SK-N-SH (cell line): ENCODE data around the gene WNT1. TPM values are rescaled to one million over a fixed set of nuclear protein-coding genes. Genes with fewer than 3 reads are reported as not detected.
A peak's percentile ranks its signal among the peaks of the same experiment; 100 is the strongest.

Source experiments
- CTCF ChIA-PET: fragments of 300-600, 350-600 bp; formaldehyde crosslinking; extraction: SDS; loops from one replicate; lab custom pipeline; 2021; lab: Yijun Ruan, JAX
- POLR2A ChIA-PET: fragments of 350-600 bp; sonication (Branson Sonifier 250); formaldehyde crosslinking; extraction: SDS; loops from one replicate; lab custom pipeline; 2020; ENCODE audit warnings: antibody characterized with exemption, inconsistent platforms; lab: Yijun Ruan, JAX
- DNase-seq: peaks from one replicate; pipeline ENCODE4 v3.0.0; 2012
- H2AFZ ChIP-seq: fragments of 200-600 bp; sonication (generic); 2 replicates; pipeline ENCODE4 v1.8.1; 2016; ENCODE audit warnings: antibody characterized with exemption, mild to moderate bottlenecking, low read depth
- H3F3A ChIP-seq: fragments of 200-600 bp; sonication (generic); replicated peaks from 2 replicates; pipeline ENCODE3; 2016; ENCODE audit warnings: antibody characterized with exemption, mild to moderate bottlenecking; ENCODE audit not compliant: insufficient read depth
- H3K27ac ChIP-seq, 2 experiments: fragments of 200-500 bp in 1 of 2; fragments of 200-600 bp in 1 of 2; sonication (Bioruptor generic) in 1 of 2; sonication (generic), shearing (Covaris generic) in 1 of 2; 2 replicates each; pipeline versions ENCODE4 v1.5.1 to v1.6.1; 2014 to 2016; ENCODE audit warnings: low read depth in 2 of 2, inconsistent platforms in 1 of 2, low read length in 1 of 2, mild to moderate bottlenecking in 1 of 2, mixed read lengths in 1 of 2
- H3K27me3 ChIP-seq: fragments of 200-600 bp; sonication (generic), shearing (Covaris generic); 2 replicates; pipeline ENCODE4 v1.6.1; 2016; ENCODE audit warnings: mixed run types; ENCODE audit not compliant: insufficient read depth
- H3K36me3 ChIP-seq, 2 experiments: fragments of 200-500 bp in 1 of 2; fragments of 200-600 bp in 1 of 2; sonication (Bioruptor generic) in 1 of 2; sonication (generic) in 1 of 2; replicated peaks in 1 of 2; 2 replicates each; pipeline versions ENCODE3 to v1.5.1; 2014 to 2016; ENCODE audit warnings: low read length in 1 of 2, mild to moderate bottlenecking in 1 of 2; ENCODE audit not compliant: insufficient read depth in 2 of 2, control insufficient read depth in 1 of 2
- H3K4me1 ChIP-seq, 2 experiments: fragments of 200-500 bp in 1 of 2; fragments of 200-600 bp in 1 of 2; sonication (Bioruptor generic) in 1 of 2; sonication (generic), shearing (Covaris generic) in 1 of 2; 2 replicates each; pipeline versions ENCODE4 v1.5.1 to v1.6.1; 2014 to 2016; ENCODE audit warnings: low read depth in 1 of 2, low read length in 1 of 2, mixed run types in 1 of 2; ENCODE audit not compliant: insufficient read depth in 2 of 2, control insufficient read depth in 1 of 2
- H3K4me2 ChIP-seq: fragments of 200-600 bp; sonication (generic), shearing (Covaris generic); 2 replicates; pipeline ENCODE4 v1.6.1; 2017; ENCODE audit warnings: mixed run types
- H3K4me3 ChIP-seq, 2 experiments: fragments of 200-500 bp in 1 of 2; fragments of 200-600 bp in 1 of 2; sonication (Bioruptor generic) in 1 of 2; sonication (generic), shearing (Covaris generic) in 1 of 2; 2 replicates each; pipeline versions ENCODE4 v1.5.1 to v1.8.1; 2014 to 2016; ENCODE audit warnings: low read depth in 2 of 2, inconsistent platforms in 1 of 2, low read length in 1 of 2, mild to moderate bottlenecking in 1 of 2, mixed read lengths in 1 of 2, moderate library complexity in 1 of 2
- H3K79me2 ChIP-seq: fragments of 200-600 bp; sonication (generic); 2 replicates; pipeline ENCODE4 v1.8.1; 2017; ENCODE audit warnings: mild to moderate bottlenecking; ENCODE audit not compliant: insufficient read depth
- H3K9ac ChIP-seq: fragments of 200-600 bp; sonication (generic); 2 replicates; pipeline ENCODE4 v1.6.1; 2017; ENCODE audit warnings: mixed run types
- H3K9me2 ChIP-seq: fragments of 200-600 bp; sonication (generic); 2 replicates; pipeline ENCODE4 v1.6.1; 2017; ENCODE audit warnings: mixed run types
- H3K9me3 ChIP-seq: fragments of 200-600 bp; sonication (generic); 2 replicates; pipeline ENCODE4 v1.6.1; 2017; ENCODE audit warnings: mixed run types, mild to moderate bottlenecking, moderate library complexity
- H4K20me1 ChIP-seq: fragments of 200-600 bp; sonication (generic); 2 replicates; pipeline ENCODE4 v1.6.1; 2017; ENCODE audit warnings: mild to moderate bottlenecking, mixed run types; ENCODE audit not compliant: insufficient read depth
- CHD2 ChIP-seq: fragments of 150-350 bp; IDR thresholded peaks from 2 replicates; pipeline ENCODE4 v1.6.1; 2018; ENCODE audit warnings: low read length; ENCODE audit not compliant: partially characterized antibody
- ELF1 ChIP-seq: IDR thresholded peaks from 2 replicates; pipeline ENCODE4 v1.4.0; 2012
- EP300 ChIP-seq, 2 experiments: IDR thresholded peaks; 2 replicates each; pipeline versions ENCODE4 v1.4.0 to v1.6.1; 2012; ENCODE audit warnings: borderline replicate concordance in 1 of 2, low read depth in 1 of 2, low read length in 1 of 2
- FOSL2 ChIP-seq: IDR thresholded peaks from 2 replicates; pipeline ENCODE4 v1.4.0; 2012; ENCODE audit warnings: low read depth, mild to moderate bottlenecking, moderate library complexity, borderline replicate concordance
- FOXM1 ChIP-seq: IDR thresholded peaks from 2 replicates; pipeline ENCODE4 v1.4.0; 2012; ENCODE audit warnings: low read depth, mild to moderate bottlenecking
- GABPA ChIP-seq: IDR thresholded peaks from 2 replicates; pipeline ENCODE4 v1.4.0; 2012; ENCODE audit warnings: low read depth, mild to moderate bottlenecking
- JUND ChIP-seq: IDR thresholded peaks from 2 replicates; pipeline ENCODE4 v1.4.0; 2012
- MEF2A ChIP-seq: IDR thresholded peaks from 2 replicates; pipeline ENCODE4 v1.4.0; 2012; ENCODE audit warnings: low read depth, borderline replicate concordance
- NRF1 ChIP-seq: IDR thresholded peaks from 2 replicates; pipeline ENCODE4 v1.6.1; 2012; ENCODE audit warnings: low read depth, mild to moderate bottlenecking, low read length
- POLR2AphosphoS5 ChIP-seq: IDR thresholded peaks from 2 replicates; pipeline ENCODE4 v1.6.1; 2012; ENCODE audit warnings: low read depth, low read length
- RAD21 ChIP-seq: IDR thresholded peaks from 2 replicates; pipeline ENCODE4 v1.6.1; 2012; ENCODE audit warnings: mild to moderate bottlenecking, low read length
- RCOR1 ChIP-seq: fragments of 150-350 bp; IDR thresholded peaks from 2 replicates; pipeline ENCODE4 v1.6.1; 2017; ENCODE audit warnings: antibody characterized with exemption, low read length
- RFX5 ChIP-seq: IDR thresholded peaks from 2 replicates; pipeline ENCODE4 v1.6.1; 2012; ENCODE audit warnings: mild to moderate bottlenecking, improper control_type of control experiment, low read length
- SIN3A ChIP-seq: IDR thresholded peaks from 2 replicates; pipeline ENCODE4 v1.6.1; 2012; ENCODE audit warnings: low read depth, mild to moderate bottlenecking, low read length, moderate library complexity, borderline replicate concordance
- SMC3 ChIP-seq: IDR thresholded peaks from 2 replicates; pipeline ENCODE4 v1.6.1; 2012; ENCODE audit warnings: low read depth, low read length, improper control_type of control experiment
- TAF1 ChIP-seq: IDR thresholded peaks from 2 replicates; pipeline ENCODE4 v1.6.1; 2012; ENCODE audit warnings: low read depth, mild to moderate bottlenecking, low read length, moderate library complexity, borderline replicate concordance
- TEAD4 ChIP-seq: IDR thresholded peaks from 2 replicates; pipeline ENCODE4 v1.4.0; 2012; ENCODE audit warnings: mild to moderate bottlenecking, borderline replicate concordance; ENCODE audit not compliant: insufficient read depth
- WGBS: methylation state at CpG from one replicate; pipeline ENCODE4 v1.1.6; 2017; ENCODE audit warnings: low lambda C conversion rate; 5-methylcytosine and 5-hydroxymethylcytosine counted together
- polyA plus RNA-seq, 3 experiments: library from polyadenylated mRNA; depleted of rRNA; stranded (reverse); fragments of >200 nt; gene quantifications; 2 replicates each; pipeline ENCODE4 v1.2.3, GENCODE V29; 2012
- TF ChIP-seq, protein P1 (sequence below): IDR thresholded peaks from 2 replicates; pipeline ENCODE4 v1.4.0; 2012; ENCODE audit warnings: low read depth, borderline replicate concordance
- TF ChIP-seq, protein P2 (sequence below): IDR thresholded peaks from 2 replicates; pipeline ENCODE4 v1.6.1; 2012; ENCODE audit warnings: mild to moderate bottlenecking, low read depth, low read length, moderate library complexity

WNT1 gene
- polyA plus RNA-seq, 1 of the 3 experiments (the other 2 are of a cell fraction): not detected

DNA sequence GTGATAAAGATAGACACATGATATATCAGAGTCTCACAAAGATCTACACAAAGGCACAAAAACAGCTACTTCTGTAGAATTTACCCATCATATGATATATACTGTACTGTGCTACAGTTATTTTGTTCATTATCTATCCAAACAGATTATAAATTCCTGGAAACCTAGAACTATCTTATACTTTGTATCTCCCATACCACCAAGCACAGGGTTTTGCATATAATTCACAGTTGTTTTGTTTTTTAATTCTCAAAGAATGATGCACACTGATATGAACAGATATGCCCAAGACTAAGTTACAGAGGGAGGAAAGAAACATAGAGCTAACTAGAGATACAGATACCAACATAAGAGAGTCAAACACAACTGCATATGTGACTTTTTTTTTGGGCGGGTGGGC lies 37.1 kb downstream of the WNT1 start:
- H3K9ac ChIP-seq: no peak overlapping the region
- ChIA-PET CTCF (interaction anchor here (0.9 to 11.3 kb wide), 6 partner anchors 9 to 73 kb away, joined by 3 to 136 read pairs (median 4); partner anchors contain the start of genes DDN, WNT1 and WNT10B), POLR2A (no interaction called here)
- no peak overlapping the region for H3K4me2 ChIP-seq
- H3K36me3 ChIP-seq: peaks cover 9 to 27% of the 10 kb centered on the region in 2 experiments
- H3K9me3 ChIP-seq: no peaks in the 10 kb centered on the region
- peaks cover 0 to 14% of the 10 kb centered on the region in 2 experiments; a peak in 2 of 4 replicates for H3K4me1 ChIP-seq
- no peaks in the 10 kb centered on the region for H3K27me3 ChIP-seq
- H3K27ac ChIP-seq: no peak overlapping the region
- H3K9me2 ChIP-seq: no peaks in the 10 kb centered on the region
- 100% methylated on average over 1 of the region's 1 CpG for WGBS
- H4K20me1 ChIP-seq: no peaks in the 10 kb centered on the region; the same call in 1 of the 2 replicates
- H3K79me2 ChIP-seq: peaks cover 39% of the 10 kb centered on the region
- no peak overlapping the region for H3K4me3 ChIP-seq
- H2AFZ ChIP-seq: no peak overlapping the region
- H3F3A ChIP-seq: peaks cover 12% of the 10 kb centered on the region
- DNase-seq: no peak
- TF ChIP-seq GABPA (no peak), RFX5 (no peak), EP300 (IDR thresholded peaks at IDR 0.05; ENCODE audit: borderline replicate concordance in 1 of 2, low read depth in 1 of 2, low read length in 1 of 2) (no peak), CHD2 (no peak), FOSL2 (no peak), MEF2A (no peak), TEAD4 (no peak), FOXM1 (no peak), JUND (no peak), RCOR1 (no peak)
- TF ChIP-seq, protein P1, sequence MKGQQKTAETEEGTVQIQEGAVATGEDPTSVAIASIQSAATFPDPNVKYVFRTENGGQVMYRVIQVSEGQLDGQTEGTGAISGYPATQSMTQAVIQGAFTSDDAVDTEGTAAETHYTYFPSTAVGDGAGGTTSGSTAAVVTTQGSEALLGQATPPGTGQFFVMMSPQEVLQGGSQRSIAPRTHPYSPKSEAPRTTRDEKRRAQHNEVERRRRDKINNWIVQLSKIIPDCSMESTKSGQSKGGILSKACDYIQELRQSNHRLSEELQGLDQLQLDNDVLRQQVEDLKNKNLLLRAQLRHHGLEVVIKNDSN: no peak
- TF ChIP-seq, protein P2, sequence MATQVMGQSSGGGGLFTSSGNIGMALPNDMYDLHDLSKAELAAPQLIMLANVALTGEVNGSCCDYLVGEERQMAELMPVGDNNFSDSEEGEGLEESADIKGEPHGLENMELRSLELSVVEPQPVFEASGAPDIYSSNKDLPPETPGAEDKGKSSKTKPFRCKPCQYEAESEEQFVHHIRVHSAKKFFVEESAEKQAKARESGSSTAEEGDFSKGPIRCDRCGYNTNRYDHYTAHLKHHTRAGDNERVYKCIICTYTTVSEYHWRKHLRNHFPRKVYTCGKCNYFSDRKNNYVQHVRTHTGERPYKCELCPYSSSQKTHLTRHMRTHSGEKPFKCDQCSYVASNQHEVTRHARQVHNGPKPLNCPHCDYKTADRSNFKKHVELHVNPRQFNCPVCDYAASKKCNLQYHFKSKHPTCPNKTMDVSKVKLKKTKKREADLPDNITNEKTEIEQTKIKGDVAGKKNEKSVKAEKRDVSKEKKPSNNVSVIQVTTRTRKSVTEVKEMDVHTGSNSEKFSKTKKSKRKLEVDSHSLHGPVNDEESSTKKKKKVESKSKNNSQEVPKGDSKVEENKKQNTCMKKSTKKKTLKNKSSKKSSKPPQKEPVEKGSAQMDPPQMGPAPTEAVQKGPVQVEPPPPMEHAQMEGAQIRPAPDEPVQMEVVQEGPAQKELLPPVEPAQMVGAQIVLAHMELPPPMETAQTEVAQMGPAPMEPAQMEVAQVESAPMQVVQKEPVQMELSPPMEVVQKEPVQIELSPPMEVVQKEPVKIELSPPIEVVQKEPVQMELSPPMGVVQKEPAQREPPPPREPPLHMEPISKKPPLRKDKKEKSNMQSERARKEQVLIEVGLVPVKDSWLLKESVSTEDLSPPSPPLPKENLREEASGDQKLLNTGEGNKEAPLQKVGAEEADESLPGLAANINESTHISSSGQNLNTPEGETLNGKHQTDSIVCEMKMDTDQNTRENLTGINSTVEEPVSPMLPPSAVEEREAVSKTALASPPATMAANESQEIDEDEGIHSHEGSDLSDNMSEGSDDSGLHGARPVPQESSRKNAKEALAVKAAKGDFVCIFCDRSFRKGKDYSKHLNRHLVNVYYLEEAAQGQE: no peak

DNA sequence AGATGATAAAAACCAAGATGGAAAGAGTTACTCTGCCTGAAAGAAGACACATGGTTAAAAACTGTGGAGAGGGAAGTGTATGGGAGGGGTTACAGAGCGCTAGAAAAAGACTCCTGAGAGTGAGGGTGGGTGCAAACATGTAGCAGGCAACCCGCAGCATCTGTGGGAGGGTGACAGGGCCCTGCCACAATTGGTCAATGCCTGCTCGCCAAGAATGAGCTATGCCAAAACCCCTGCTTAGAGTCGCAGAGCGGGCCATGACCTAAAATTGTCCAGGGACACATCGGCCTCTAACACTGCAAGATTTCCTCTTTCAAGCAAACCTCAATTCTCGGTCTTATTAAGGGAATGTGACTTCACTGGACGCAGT lies 39.8 kb downstream of the WNT1 start:
- peak; percentile 60 for DNase-seq
- ChIA-PET POLR2A (interaction anchor here (0.7 to 1.6 kb wide), 6 partner anchors 12 to 61 kb away, joined by 3 to 5 read pairs (median 3); partner anchors contain the start of gene ARF3), CTCF (interaction anchor here (0.8 to 11.3 kb wide), 10 partner anchors 9 to 165 kb away, joined by 3 to 136 read pairs (median 4); partner anchors contain the start of genes DDN, FKBP11 and WNT1)
- Histone ChIP-seq H3K27ac (peak overlapping the region; percentile 90 to 93), H4K20me1 (no peaks in the 10 kb centered on the region; the same call in 1 of the 2 replicates), H3K9ac (peak overlapping the region; percentile 91), H3K9me3 (no peaks in the 10 kb centered on the region), H3K9me2 (no peaks in the 10 kb centered on the region), H3K4me3 (peak overlapping the region; percentile 79 to 93), H3K27me3 (no peaks in the 10 kb centered on the region), H3F3A (peaks cover 21% of the 10 kb centered on the region), H3K36me3 (peaks cover 14 to 16% of the 10 kb centered on the region in 2 experiments), H3K4me2 (peak overlapping the region; percentile 84), H3K4me1 (peaks cover 0 to 14% of the 10 kb centered on the region in 2 experiments; a peak in 2 of 4 replicates), H3K79me2 (peaks cover 39% of the 10 kb centered on the region), H2AFZ (no peak overlapping the region)
- 2% methylated on average over 6 of the region's 8 CpGs for WGBS
- TF ChIP-seq SIN3A (0 out of 2 replicates have a peak, but pooled peaks have one; percentile 25), RAD21 (no peak), ELF1 (no peak), EP300 (IDR thresholded peaks at IDR 0.05; ENCODE audit: borderline replicate concordance in 1 of 2, low read depth in 1 of 2, low read length in 1 of 2) (no peak), NRF1 (no peak), TAF1 (no peak), POLR2AphosphoS5 (no peak), SMC3 (no peak)
